DOHH2 (cell line): ENCODE data around the gene CD200.

Source experiments
- CTCF ChIP-seq: fragments of 200-600 bp; sonication (generic); IDR thresholded peaks from one replicate; pipeline ENCODE4 v1.5.1; 2014; ENCODE audit warnings: antibody characterized with exemption, mild to moderate bottlenecking, low read depth, low read length; ENCODE audit not compliant: poor library complexity, severe bottlenecking
- EZH2phosphoT487 ChIP-seq: fragments of 200-600 bp; sonication (generic); IDR thresholded peaks from 2 replicates; pipeline ENCODE4 v1.6.1; 2017; ENCODE audit warnings: borderline replicate concordance, mild to moderate bottlenecking, antibody characterized with exemption, low read length, moderate library complexity, mixed read lengths

DNA sequence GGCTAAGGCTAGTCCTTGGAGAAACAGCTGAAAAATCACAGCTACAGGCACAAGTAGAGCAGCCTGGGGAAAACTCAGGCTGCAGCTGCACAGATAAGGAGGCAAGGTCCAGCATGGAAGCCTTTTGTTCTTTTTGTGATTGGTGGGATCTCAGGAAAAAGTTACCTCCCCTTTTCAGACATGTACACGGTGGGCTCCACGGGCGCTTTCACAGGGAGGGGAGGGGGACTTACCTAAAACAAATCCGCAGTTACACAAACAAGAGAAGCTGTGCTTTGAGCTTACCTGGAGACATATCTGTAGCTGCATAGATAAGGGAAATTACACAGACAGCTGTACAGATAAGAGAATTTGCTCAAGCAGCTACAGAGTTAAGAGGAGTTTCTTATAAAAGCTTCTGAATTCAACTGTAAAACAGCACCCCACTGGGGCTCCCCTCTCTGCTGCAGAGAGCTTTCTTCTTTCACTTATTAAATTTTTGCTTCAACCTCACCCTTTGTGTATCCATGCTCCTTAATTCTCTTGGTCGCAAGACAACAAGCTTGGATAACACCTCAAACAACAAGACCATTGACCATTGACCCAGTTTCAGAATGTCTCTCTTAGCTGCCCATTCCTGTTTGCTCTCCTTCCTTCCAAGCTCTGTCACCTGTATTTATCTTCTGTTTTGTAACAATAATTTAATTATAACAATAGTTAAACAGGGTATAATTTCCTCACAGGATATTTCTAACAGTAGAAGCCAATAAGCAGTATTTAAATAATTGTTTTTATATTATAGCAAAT, 10.9 kb upstream of the CD200 start:
- no peak for TF ChIP-seq CTCF
- no peak for TF ChIP-seq EZH2phosphoT487
